ENCODE results near the gene DNAJC4. TPM values are rescaled to one million over a fixed set of nuclear protein-coding genes. Genes with fewer than 3 reads are reported as not detected.
A peak's percentile ranks its signal among the peaks of the same experiment; 100 is the strongest.

The DNAJC4 gene
- total and polyA plus RNA-seq, 9 of the 15 experiments (the other 6 are each of a cell fraction or from before 2014, with no cell fraction given), result 4.0 to 32.6 (median 19.9) TPM

GRCh38 chr11:64207256-64208085 lies 22.9 kb upstream of the DNAJC4 start (continued):
- TF ChIP-seq ZNF318 (IDR thresholded peaks at IDR 0.05; ENCODE audit: borderline replicate concordance in 1 of 2, low read depth in 1 of 2) (peak in 1 of 2 experiments; percentile 64; a peak in 2 of 4 replicates), ZSCAN29 (IDR thresholded peaks at IDR 0.05) (no peak), TFAM (CRISPR knock-in tag; conservative IDR thresholded peaks at IDR 0.05) (no peak), LARP7 (IDR thresholded peaks at IDR 0.05) (no peak), MNT (conservative IDR thresholded peaks at IDR 0.05) (peak; percentile 79 to 89), ETS2 (tag; IDR thresholded peaks at IDR 0.05; ENCODE audit: borderline replicate concordance, poor library complexity, severe bottlenecking) (peak; percentile 14), ZNF507 (tag; conservative IDR thresholded peaks at IDR 0.05) (no peak), LEF1 (IDR thresholded peaks at IDR 0.05) (peak; percentile 79), BACH1 (tag; IDR thresholded peaks at IDR 0.05) (0 out of 2 replicates have a peak, but pooled peaks have one; percentile 49), MTA2 (IDR thresholded peaks at IDR 0.05; ENCODE audit: low read depth) (no peak), NONO (IDR thresholded peaks at IDR 0.05; ENCODE audit: low read depth in 2 of 2, low read length in 1 of 2) (no peak), VEZF1 (CRISPR knock-in tag; IDR thresholded peaks at IDR 0.05) (peak; percentile 93), SMARCA4 (IDR thresholded peaks at IDR 0.05) (peak; percentile 79), SNIP1 (IDR thresholded peaks at IDR 0.05; ENCODE audit: low read depth) (no peak), TAF7 (tag; IDR thresholded peaks at IDR 0.05) (peak; percentile 83), NRF1 (conservative IDR thresholded peaks at IDR 0.05 in 1 of 2, IDR thresholded peaks at IDR 0.05 in 1 of 2) (peak; percentile 29 to 46; a peak in 3 of 4 replicates)
